ENCODE data around the gene SMOC2.
"Not testable (repeated sequence)": the region's sequence is repeated elsewhere in the genome, so short reads cannot be mapped to it uniquely, and the experiment has no call there.

- not testable (repeated sequence) for TF ChIP-seq ZBTB11 (tag by site-specific recombination; conservative IDR thresholded peaks at IDR 0.05; ENCODE audit: low read depth); ZNF274 (IDR thresholded peaks at IDR 0.05; ENCODE audit: low read length); ZNF274 (tag by site-specific recombination; IDR thresholded peaks at IDR 0.05; ENCODE audit: borderline replicate concordance)
- TF ChIP-seq, protein P1, sequence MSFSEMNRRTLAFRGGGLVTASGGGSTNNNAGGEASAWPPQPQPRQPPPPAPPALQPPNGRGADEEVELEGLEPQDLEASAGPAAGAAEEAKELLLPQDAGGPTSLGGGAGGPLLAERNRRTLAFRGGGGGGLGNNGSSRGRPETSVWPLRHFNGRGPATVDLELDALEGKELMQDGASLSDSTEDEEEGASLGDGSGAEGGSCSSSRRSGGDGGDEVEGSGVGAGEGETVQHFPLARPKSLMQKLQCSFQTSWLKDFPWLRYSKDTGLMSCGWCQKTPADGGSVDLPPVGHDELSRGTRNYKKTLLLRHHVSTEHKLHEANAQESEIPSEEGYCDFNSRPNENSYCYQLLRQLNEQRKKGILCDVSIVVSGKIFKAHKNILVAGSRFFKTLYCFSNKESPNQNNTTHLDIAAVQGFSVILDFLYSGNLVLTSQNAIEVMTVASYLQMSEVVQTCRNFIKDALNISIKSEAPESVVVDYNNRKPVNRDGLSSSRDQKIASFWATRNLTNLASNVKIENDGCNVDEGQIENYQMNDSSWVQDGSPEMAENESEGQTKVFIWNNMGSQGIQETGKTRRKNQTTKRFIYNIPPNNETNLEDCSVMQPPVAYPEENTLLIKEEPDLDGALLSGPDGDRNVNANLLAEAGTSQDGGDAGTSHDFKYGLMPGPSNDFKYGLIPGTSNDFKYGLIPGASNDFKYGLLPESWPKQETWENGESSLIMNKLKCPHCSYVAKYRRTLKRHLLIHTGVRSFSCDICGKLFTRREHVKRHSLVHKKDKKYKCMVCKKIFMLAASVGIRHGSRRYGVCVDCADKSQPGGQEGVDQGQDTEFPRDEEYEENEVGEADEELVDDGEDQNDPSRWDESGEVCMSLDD (tag by site-specific recombination; IDR thresholded peaks at IDR 0.05): not testable (repeated sequence)
- TF ChIP-seq, protein P2, sequence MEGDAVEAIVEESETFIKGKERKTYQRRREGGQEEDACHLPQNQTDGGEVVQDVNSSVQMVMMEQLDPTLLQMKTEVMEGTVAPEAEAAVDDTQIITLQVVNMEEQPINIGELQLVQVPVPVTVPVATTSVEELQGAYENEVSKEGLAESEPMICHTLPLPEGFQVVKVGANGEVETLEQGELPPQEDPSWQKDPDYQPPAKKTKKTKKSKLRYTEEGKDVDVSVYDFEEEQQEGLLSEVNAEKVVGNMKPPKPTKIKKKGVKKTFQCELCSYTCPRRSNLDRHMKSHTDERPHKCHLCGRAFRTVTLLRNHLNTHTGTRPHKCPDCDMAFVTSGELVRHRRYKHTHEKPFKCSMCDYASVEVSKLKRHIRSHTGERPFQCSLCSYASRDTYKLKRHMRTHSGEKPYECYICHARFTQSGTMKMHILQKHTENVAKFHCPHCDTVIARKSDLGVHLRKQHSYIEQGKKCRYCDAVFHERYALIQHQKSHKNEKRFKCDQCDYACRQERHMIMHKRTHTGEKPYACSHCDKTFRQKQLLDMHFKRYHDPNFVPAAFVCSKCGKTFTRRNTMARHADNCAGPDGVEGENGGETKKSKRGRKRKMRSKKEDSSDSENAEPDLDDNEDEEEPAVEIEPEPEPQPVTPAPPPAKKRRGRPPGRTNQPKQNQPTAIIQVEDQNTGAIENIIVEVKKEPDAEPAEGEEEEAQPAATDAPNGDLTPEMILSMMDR (tag by site-specific recombination; IDR thresholded peaks at IDR 0.05): not testable (repeated sequence)
These were observed 253.8 kb downstream of the SMOC2 start for GRCh38 chr6:168694797-168695196.

Data from HEK293 (cell line).